ENCODE measurements around the gene LENG1.

GRCh38 chr19:54148158-54148557, 11.4 kb downstream of the LENG1 start:
- TF ChIP-seq, protein P1, sequence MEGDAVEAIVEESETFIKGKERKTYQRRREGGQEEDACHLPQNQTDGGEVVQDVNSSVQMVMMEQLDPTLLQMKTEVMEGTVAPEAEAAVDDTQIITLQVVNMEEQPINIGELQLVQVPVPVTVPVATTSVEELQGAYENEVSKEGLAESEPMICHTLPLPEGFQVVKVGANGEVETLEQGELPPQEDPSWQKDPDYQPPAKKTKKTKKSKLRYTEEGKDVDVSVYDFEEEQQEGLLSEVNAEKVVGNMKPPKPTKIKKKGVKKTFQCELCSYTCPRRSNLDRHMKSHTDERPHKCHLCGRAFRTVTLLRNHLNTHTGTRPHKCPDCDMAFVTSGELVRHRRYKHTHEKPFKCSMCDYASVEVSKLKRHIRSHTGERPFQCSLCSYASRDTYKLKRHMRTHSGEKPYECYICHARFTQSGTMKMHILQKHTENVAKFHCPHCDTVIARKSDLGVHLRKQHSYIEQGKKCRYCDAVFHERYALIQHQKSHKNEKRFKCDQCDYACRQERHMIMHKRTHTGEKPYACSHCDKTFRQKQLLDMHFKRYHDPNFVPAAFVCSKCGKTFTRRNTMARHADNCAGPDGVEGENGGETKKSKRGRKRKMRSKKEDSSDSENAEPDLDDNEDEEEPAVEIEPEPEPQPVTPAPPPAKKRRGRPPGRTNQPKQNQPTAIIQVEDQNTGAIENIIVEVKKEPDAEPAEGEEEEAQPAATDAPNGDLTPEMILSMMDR (IDR thresholded peaks at IDR 0.05) = no peak
- TF ChIP-seq POLR2A (IDR thresholded peaks at IDR 0.05) = no peak

All from uterus (tissue), 2 donors.